GM12878 (cell line): ENCODE results near the gene FAM186B. TPM values are rescaled to one million over a fixed set of nuclear protein-coding genes. Genes with fewer than 3 reads are reported as not detected.

Experiments used
- BACH1 ChIP-seq: fragments of 450-650 bp; IDR thresholded peaks from 2 replicates; pipeline ENCODE4 v1.6.1; 2017; ENCODE audit warnings: mild to moderate bottlenecking, borderline replicate concordance
- KDM1A ChIP-seq: fragments of 200-600 bp; sonication (generic); IDR thresholded peaks from 2 replicates; pipeline ENCODE4 v1.6.1; 2016; ENCODE audit warnings: borderline replicate concordance
- LARP7 ChIP-seq: fragments of 450-650 bp; IDR thresholded peaks from 2 replicates; pipeline ENCODE4 v1.6.1; 2017; ENCODE audit warnings: mild to moderate bottlenecking
- polyA plus RNA-seq, 11 experiments: library from polyadenylated mRNA; depleted of rRNA in 4 of 11; unstranded in 6 of 11; stranded (reverse) in 5 of 11; fragments of >200 nt; fragmentation: Nextera tagmentation in 4 of 11; fragmentation: Illumina TruSeq in 1 of 11; extraction: Ambion mirVana in 4 of 11; extraction: Trizol in 1 of 11; gene quantifications; 1 replicate in 1 of 11; 2 replicates in 10 of 11; pipeline versions ENCODE4 v1.2.1 to v1.2.3, GENCODE V29; 2011 to 2016; ENCODE audit warnings: inconsistent platforms in 2 of 11, missing spikeins in 2 of 11, low read depth in 1 of 11
- total RNA-seq, 4 experiments: library from RNA; depleted of rRNA in 3 of 4; stranded (reverse); fragments of >200 nt in 3 of 4; fragmentation: Illumina TruSeq in 1 of 4; extraction: Trizol in 1 of 4; gene quantifications; 2 replicates each; pipeline versions ENCODE4 v1.2.1 to v1.2.3, GENCODE V29; 2013 to 2021
- TF ChIP-seq, protein P1 (sequence below): IDR thresholded peaks from 2 replicates; pipeline ENCODE4 v1.6.1; 2012; ENCODE audit warnings: improper control_type of control experiment, low read depth, low read length; ENCODE audit not compliant: insufficient replicate concordance
- TF ChIP-seq, protein P2 (sequence below): fragments of 450-650 bp; conservative IDR thresholded peaks from 2 replicates; pipeline ENCODE4 v1.6.1; 2017; ENCODE audit warnings: mild to moderate bottlenecking, moderate library complexity
- TF ChIP-seq, protein P3 (sequence below): IDR thresholded peaks from 2 replicates; pipeline ENCODE4 v1.6.1; 2011; ENCODE audit warnings: mild to moderate bottlenecking, low read depth, low read length, moderate library complexity; ENCODE audit not compliant: insufficient replicate concordance

The FAM186B gene
- total and polyA plus RNA-seq, 10 of the 15 experiments (the other 5 are each of a cell fraction or from before 2014, with no cell fraction given), result 0.13 to 0.79 (median 0.51) TPM

- TF ChIP-seq, protein P1, sequence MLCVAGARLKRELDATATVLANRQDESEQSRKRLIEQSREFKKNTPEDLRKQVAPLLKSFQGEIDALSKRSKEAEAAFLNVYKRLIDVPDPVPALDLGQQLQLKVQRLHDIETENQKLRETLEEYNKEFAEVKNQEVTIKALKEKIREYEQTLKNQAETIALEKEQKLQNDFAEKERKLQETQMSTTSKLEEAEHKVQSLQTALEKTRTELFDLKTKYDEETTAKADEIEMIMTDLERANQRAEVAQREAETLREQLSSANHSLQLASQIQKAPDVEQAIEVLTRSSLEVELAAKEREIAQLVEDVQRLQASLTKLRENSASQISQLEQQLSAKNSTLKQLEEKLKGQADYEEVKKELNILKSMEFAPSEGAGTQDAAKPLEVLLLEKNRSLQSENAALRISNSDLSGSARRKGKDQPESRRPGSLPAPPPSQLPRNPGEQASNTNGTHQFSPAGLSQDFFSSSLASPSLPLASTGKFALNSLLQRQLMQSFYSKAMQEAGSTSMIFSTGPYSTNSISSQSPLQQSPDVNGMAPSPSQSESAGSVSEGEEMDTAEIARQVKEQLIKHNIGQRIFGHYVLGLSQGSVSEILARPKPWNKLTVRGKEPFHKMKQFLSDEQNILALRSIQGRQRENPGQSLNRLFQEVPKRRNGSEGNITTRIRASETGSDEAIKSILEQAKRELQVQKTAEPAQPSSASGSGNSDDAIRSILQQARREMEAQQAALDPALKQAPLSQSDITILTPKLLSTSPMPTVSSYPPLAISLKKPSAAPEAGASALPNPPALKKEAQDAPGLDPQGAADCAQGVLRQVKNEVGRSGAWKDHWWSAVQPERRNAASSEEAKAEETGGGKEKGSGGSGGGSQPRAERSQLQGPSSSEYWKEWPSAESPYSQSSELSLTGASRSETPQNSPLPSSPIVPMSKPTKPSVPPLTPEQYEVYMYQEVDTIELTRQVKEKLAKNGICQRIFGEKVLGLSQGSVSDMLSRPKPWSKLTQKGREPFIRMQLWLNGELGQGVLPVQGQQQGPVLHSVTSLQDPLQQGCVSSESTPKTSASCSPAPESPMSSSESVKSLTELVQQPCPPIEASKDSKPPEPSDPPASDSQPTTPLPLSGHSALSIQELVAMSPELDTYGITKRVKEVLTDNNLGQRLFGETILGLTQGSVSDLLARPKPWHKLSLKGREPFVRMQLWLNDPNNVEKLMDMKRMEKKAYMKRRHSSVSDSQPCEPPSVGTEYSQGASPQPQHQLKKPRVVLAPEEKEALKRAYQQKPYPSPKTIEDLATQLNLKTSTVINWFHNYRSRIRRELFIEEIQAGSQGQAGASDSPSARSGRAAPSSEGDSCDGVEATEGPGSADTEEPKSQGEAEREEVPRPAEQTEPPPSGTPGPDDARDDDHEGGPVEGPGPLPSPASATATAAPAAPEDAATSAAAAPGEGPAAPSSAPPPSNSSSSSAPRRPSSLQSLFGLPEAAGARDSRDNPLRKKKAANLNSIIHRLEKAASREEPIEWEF, result no peak
- TF ChIP-seq, protein P2, sequence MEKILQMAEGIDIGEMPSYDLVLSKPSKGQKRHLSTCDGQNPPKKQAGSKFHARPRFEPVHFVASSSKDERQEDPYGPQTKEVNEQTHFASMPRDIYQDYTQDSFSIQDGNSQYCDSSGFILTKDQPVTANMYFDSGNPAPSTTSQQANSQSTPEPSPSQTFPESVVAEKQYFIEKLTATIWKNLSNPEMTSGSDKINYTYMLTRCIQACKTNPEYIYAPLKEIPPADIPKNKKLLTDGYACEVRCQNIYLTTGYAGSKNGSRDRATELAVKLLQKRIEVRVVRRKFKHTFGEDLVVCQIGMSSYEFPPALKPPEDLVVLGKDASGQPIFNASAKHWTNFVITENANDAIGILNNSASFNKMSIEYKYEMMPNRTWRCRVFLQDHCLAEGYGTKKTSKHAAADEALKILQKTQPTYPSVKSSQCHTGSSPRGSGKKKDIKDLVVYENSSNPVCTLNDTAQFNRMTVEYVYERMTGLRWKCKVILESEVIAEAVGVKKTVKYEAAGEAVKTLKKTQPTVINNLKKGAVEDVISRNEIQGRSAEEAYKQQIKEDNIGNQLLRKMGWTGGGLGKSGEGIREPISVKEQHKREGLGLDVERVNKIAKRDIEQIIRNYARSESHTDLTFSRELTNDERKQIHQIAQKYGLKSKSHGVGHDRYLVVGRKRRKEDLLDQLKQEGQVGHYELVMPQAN, result no peak
- TF ChIP-seq KDM1A (no peak), LARP7 (no peak), BACH1 (no peak)
- TF ChIP-seq, protein P3, sequence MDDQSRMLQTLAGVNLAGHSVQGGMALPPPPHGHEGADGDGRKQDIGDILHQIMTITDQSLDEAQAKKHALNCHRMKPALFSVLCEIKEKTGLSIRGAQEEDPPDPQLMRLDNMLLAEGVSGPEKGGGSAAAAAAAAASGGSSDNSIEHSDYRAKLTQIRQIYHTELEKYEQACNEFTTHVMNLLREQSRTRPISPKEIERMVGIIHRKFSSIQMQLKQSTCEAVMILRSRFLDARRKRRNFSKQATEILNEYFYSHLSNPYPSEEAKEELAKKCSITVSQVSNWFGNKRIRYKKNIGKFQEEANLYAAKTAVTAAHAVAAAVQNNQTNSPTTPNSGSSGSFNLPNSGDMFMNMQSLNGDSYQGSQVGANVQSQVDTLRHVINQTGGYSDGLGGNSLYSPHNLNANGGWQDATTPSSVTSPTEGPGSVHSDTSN, result no peak
Measured at GRCh38 chr12:49648712-49649003, 43.2 kb upstream of the FAM186B start (continued).
